CD4-positive, alpha-beta T cell treated with Interferon gamma for 1 hour (primary cell): ENCODE data around the gene SYT8.
"Not testable (repeated sequence)": the region's sequence is repeated elsewhere in the genome, so short reads cannot be mapped to it uniquely, and the experiment has no call there.

Experiments
- DNase-seq: peaks from one replicate; pipeline ENCODE4 v3.0.0-alpha.2; 2020

Gene SYT8

GRCh38 chr11:1862588-1863351 is 28.0 kb downstream of the SYT8 start:
- no peak for DNase-seq

- DNase-seq, result peak; percentile 52
Observed at GRCh38 chr11:1863352-1864216, 28.8 kb downstream of the SYT8 start.

DNA sequence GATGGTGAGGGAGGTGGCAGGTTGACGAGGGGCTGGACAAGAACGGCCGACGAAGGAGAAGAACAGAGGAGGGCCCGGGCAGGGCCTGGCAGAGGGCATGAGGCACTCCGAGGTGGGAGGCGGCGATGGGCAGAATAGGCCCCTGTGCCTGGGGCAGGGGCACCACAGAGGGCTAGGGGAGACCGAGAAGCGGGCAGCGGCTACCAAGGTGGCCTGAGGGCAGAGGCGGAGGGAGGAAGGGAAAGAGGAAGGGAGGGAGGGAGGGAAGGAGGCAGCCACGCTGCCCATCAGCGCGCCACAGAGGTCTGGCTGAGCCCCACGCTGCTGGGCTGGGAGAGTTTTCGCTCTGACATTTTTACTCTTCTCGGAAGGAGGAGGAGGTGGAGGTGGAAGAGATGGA is 29.4 kb downstream of the SYT8 start:
- no peak for DNase-seq

- no peak for DNase-seq
Observed at GRCh38 chr11:1864831-1865665, 30.3 kb downstream of the SYT8 start.

DNA sequence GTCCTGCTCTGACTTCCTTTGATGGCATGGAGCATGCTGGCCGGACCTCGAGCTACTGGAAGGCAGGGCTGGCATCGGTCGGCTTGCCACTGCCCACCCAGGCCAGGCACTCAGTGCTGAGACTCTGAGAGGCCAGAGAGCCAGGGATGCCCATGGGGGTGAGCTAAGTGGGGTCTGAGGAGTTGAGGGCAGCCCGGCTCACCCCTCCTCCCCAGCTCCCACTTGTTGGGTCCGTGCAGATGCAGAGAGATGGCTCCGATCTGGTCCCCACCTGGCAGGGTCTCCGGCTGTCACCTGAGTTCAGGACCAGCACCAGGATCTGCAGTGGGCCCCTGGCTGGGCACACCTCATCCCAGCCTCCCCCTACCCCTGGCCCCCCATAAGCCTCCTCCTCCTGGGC is 31.4 kb downstream of the SYT8 start:
- no peak for DNase-seq

GRCh38 chr11:1866776-1867175 is 32.0 kb downstream of the SYT8 start:
- no peak for DNase-seq

DNA sequence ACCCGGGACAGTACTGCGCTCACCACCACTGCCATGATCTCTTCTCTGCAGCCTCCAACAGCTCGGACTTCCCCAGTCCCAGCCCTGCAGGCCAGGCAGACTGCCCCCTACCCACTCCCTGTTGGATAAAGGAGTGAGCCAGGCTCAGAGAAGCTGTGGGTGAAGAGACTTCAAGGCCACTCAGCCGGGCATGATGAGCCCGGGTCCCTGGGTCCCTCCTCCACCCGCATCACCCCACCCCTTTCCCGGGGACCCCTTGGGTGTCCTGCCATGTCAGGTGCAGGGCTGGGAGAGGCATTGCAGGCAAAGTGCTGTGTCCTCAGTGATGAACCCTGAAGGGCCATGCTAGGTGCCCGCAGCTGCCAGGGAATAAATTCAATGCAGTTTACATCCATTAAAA is 32.6 kb downstream of the SYT8 start:
- no peak for DNase-seq

DNA sequence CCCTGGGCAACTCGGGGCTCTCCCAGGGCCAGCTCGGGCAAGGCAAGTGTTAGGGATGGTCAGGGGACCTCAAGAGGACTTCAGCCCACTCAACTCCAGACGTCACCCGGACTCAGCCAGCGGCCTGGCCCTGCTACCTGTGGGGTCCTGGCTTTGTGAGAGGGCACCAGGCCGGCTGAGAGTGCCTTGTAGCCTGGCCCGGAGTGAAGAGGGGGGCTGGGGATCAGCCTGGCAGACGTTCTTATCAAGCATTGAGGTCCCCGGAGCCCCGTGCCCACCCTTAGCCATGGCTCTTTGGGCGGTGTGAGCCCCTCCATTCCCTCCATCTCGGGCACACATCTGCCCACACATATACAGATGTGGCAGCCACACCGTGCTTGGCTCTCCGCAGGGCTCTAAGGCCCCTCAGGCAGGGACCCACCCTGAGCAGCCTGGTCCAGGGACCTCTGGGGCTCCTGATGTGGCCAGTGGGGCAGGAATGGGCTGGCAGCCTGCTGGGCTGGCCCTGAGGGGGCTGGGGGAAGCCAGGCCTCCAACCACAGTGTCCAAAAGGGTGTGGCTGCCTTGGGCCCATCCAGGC is 33.4 kb downstream of the SYT8 start:
- no peak for DNase-seq

- DNase-seq, result no peak
Observed at GRCh38 chr11:1868636-1869291, 34.0 kb downstream of the SYT8 start.

DNA sequence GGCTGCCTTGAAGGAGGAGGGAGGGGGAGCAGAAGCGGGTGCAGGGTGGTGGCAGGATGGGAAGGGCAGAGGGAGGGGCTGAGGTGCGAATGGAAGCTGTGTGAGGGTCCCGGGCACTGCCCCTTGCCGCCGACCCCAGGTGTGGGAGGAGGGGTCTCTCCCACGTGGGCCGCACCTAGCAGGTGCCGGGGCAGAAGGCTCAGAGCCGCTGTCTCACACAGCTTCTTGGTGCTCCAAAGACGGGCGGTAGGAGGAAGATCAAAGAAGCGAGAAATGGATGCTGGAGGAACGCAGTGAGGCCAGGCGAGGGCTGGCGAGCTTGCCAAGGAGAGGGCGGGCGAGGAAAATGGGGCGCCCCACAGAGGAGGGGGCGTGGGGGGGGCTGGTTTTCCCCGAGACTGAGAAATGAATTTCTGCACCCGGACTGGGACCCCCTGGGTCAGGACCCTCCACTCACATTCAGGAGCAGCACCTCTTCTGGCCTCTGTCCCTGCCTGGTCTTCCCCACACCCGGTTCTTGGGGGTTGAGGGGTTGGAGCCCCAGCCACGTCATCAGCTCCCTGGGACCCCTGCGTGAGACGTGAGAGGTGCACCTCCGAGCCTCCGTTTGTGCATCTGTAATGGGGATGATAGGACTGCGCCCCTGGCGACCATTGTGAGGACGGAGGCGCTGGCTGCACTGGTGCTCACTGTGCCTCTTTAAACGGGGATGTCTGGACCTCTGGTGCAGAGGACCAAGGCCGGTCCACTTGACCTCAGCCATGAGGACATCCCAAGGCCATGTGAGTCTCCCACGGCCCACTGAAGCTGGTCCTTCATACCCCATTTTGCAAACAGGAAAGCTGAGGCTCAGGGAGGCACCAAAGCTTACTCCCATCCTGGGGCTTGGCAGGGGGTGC is 34.9 kb downstream of the SYT8 start:
- DNase-seq, result no peak

DNA sequence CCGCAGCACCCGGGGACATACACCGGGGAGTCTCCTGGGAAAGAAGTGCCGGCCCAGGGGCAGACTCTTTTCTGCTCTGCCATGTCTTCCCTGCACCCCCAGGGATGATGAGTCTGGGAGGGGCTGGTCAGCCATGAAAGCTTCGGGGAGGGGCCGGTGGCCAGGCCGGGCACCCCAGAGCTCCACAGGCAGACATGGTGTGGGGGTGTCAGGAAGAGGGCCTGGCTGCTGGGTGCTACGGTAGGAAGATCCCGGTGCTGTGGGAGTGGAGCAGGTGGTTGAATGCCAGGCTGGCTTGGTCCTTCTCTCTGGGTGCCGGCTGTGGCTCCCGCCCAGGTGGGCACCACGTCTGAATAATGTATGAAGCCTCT is 35.5 kb downstream of the SYT8 start:
- no peak for DNase-seq

DNA sequence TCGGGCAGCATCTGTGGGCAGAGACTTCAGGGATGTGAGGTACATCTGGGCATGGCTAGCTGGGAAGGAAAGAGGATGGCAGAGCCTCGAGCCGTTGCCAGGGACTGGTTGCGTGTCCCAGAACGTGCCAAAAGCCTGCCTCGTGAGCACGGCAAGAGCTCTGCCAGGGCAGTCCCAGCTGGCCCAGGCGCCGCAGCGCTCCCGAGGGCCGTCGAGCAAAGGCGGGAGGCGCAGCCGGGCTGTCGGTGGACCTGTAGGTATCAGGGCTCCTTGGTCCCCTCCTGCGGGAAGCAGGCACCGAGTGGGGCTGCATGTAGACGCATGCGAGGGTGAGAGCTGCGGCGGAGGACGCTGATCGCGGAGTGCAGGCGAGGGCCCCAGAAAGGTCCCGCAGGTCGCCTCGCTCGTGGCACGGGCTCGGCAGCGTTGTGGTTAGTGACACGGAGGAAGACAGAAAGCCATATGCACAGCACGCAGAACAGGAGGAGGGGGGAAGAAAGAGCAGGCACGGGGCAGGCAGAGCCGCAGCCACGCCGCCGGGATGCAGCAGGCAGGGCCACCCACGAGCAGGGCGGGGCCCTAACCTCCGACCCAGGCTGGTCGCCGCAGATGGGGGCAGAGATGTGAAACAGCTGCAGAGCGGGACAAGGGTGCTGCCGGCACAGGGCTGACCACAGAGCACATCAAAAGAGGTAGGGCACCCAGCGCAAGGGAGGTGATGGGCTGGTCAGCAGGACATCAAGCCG is 36.1 kb downstream of the SYT8 start:
- DNase-seq, result peak; percentile 37

- DNase-seq, result no peak
Observed at GRCh38 chr11:1871531-1871930, 36.7 kb downstream of the SYT8 start.

GRCh38 chr11:1872267-1872985 is 37.6 kb downstream of the SYT8 start:
- DNase-seq, result no peak

- no peak for DNase-seq
Observed at GRCh38 chr11:1873048-1873812, 38.4 kb downstream of the SYT8 start.

- not testable (repeated sequence) for DNase-seq
Observed at GRCh38 chr11:1873813-1874150, 39.0 kb downstream of the SYT8 start.

DNA sequence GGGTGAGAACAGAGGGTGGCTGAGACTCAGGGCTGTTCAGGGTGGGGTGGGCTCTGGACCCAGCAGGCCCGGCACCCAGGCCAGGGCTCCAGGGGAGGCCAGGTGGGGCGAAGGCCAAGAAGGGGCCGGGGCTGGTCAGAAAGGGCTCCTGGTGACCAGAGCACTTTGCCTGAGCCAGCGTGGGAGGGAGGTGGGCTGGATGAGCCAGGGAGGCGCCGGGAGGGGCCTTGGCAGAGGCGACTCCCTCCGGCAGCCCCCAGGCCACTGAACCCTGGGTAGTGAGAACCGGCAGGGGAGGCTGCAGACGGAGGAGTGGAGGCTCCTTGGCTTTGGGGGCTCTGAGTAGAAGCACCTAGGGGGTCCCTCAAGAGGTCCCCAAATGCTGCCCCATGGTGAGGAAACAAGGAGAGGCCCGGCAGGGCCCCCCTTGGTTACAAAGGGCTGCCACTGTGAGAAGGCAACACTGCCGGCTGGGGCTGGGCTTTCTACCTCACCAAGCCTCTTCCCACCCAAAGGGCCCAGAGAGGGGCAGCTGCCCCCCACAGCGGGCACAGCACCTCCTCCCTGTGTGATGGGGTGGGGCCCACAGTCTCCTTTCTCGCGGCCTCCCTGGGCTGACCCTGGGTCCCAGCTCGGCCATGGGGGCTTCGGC is 39.8 kb downstream of the SYT8 start:
- DNase-seq, result not testable (repeated sequence)

- no peak for DNase-seq
Observed at GRCh38 chr11:1875093-1875850, 40.5 kb downstream of the SYT8 start.
